Skin of body (tissue), 2 donors: Measurements from ENCODE around the gene NRIP2. TPM values are rescaled to one million over a fixed set of nuclear protein-coding genes. Genes with fewer than 3 reads are reported as not detected.

Experiments used
- DNase-seq: peaks from one replicate; lab custom pipeline; 2025; lab: John Stamatoyannopoulos, UW
- total RNA-seq: library from RNA; depleted of rRNA; stranded (reverse); fragments of >200 nt; gene quantifications from one replicate; pipeline ENCODE4 v1.2.3, GENCODE V29; 2014

The NRIP2 gene
- total RNA-seq, 1 donor from 2014 or later, result 0.79 TPM

- no peak for DNase-seq
These were observed 23.0 kb downstream of the NRIP2 start for GRCh38 chr12:2811801-2812200.

- no peak for DNase-seq
These were observed 28.1 kb downstream of the NRIP2 start for GRCh38 chr12:2806700-2807099.

GRCh38 chr12:2805143-2805520, 29.7 kb downstream of the NRIP2 start:
- no peak for DNase-seq

DNA sequence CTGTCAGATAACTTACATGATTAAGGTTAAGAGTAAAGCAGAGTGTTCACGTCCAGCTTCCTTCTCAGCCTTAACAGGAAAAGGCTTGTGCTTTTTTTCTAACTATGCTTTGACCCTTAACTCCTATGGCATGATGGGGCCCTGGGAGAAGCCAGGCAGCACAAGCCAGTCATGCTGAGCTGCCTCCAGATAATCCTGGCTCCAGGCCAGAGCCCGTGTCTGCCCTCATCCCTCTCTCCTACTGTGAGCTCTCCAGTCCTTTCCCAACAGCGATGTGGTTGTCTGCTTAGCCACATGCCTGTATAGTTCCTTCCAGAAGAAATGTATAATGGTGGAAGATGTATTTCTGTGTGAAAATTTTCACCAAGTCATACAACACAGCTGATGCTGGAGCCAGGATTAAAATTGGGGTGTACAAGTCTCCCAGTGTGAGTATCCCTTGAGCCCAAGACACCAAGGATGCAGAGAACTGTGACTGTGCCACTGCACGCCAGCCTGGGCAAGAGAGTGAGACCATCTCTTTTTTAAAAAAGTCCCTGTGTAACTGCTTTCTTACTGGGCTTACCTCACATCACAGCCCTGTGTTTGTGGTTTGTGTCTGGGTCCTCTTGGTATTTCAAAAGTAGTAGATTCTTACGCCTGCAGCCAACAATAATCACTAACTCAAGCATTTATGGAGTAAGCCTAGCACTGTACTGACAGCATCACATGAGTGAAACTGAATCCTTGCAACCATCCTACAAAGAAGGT, 30.3 kb downstream of the NRIP2 start:
- DNase-seq, result no peak

- DNase-seq, result no peak
These were observed 31.0 kb downstream of the NRIP2 start for GRCh38 chr12:2803635-2804392.

DNA sequence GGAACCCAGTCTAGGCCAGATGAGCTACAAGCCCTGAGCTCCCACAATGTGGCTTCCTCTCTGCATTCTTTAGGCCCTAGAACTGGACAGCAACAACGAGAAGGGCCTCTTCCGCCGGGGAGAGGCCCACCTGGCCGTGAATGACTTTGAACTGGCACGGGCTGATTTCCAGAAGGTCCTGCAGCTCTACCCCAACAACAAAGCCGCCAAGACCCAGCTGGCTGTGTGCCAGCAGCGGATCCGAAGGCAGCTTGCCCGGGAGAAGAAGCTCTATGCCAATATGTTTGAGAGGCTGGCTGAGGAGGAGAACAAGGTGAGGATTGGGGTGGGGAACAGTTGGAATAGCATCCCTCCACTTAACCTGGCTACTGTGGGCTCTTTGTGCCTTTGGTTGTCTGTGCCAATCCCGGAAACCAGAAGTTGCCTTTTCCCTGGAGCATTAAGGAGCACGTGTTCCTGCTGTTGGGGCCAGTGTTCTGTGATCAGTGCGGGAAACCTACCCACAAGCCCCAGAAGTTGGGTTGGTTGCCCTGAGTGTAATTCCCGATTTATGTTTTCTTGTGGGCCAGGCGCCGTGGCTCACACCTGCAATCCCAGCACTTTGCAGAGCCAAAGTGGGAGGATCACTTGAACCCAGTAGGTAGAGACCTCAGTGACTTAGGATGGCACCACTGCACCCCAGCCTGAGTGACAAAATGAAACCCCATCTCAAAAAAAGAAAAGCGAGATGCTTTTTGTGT, 33.6 kb downstream of the NRIP2 start:
- DNase-seq, result no peak

DNA sequence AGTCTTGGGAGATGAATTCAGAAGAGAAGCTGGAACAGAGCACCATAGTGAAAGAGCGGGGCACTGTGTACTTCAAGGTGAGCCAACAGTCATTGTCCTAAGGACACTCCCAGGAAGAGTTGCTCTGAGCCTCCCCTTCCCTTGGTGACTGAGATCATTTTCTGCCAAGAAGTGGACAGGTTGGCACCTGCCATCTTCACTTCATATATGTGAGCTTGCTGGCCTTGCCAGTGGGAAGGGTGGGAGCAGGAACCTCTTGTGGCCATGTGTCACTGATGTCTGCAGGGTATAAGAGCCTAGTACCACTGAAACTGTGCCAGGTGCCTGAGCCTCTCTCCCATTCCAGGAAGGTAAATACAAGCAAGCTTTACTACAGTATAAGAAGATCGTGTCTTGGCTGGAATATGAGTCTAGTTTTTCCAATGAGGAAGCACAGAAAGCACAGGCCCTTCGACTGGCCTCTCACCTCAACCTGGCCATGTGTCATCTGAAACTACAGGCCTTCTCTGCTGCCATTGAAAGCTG, 34.7 kb downstream of the NRIP2 start:
- DNase-seq, result no peak

GRCh38 chr12:2797721-2798418, 37.0 kb downstream of the NRIP2 start:
- no peak for DNase-seq

GRCh38 chr12:2796187-2796666, 38.6 kb downstream of the NRIP2 start:
- no peak for DNase-seq

DNA sequence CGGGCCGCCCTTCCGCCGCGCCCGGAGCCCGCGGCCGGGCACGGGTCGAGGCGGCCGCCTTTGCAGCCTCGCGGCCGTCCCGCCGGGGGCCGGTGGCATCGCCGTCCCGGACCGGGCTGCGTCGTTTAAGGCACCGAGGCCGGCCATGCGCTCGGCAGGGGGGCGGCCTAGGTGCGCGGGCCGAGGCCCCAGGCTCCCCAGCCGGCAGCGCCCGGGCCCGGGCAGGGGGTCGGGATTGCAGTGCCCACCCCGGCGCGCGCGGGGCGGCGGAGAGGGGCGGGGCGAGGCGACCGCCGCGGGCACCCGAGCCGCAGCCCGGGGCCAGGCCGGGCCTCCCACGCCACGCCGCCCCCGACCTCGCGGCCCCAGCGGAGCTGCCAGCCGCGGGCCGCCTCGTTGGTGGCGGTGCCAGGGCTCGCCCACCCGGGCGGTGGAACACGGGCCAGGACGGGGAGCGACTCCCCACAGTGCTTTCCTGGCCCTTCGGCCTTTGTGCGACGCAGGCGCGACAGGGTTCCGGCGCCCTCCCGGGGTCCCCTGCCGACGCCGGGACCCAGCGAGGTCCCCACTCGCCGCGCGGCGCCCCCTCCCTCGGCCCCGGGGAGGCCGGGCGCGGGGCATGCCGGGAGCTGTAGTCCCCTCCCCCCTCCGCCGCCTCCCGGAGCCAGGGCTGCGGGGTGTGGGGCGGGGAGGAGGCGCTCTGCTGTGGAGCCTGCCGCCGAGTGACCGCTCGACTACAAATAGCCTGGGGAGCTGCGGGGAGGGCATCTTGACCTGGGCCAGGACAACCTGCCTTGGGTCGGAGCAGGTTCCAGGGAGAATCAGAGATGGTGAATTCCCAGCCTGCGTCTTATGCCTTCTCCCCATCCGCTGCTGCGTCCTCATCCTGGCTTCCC, 39.3 kb downstream of the NRIP2 start:
- peak; percentile 19 for DNase-seq

DNA sequence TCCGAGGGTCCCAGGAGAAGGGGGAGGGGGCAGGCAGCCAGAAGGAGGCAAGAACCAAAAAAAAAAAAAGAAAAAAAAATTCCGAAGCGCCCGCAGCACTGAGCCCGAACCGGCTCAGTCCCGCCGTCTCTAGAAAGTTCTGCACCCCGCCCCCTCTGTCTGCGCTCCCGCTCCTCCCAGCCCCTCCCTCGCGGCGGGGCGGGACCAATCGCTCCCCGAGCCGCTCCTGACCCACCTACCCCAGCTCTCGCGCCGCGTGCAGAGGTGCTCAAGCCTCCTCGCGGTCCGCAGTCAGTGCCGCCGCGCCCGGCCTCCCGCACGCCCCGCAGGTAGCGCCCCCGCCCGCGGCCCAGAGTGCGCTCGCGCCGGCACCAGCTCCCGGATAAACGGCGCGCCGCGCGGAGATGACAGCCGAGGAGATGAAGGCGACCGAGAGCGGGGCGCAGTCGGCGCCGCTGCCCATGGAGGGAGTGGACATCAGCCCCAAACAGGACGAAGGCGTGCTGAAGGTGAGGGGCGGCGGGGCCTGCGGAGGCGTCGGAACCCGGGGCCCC, 40.0 kb downstream of the NRIP2 start, which contains the start of gene FKBP4:
FKBP4 (plus strand) TSS at position 235 of the 554 bp plus-strand sequence; CDS start at position 405, 170 bp downstream.
- DNase-seq, result peak; percentile 85

DNA sequence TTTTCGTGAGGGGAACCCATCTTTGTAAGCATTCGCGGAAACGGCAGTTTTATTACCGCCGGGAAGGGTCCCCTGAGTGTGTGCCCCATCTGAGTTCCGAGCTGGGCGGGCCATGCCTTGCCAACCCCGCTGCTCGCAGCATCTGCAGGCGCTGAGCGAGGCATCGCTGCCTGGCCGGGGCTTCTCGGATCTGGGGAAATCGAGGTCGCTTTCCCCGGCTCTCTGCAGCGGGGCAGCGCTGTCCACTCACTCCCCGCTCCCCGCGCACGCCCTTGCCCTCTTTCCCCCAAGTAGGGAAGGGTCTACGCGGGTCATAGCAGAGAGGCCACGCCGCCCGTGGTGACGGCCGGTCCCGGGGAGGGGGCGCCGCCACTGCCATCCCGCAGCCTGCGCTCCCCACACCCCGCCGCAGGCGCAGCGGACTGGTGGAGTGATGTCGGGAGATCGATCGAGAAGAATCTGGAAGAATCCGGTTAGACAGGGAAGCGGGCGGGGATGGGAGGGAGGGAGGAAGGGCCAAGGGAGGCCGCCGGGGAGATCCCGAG, 40.6 kb downstream of the NRIP2 start:
- DNase-seq, result no peak

- DNase-seq, result no peak
These were observed 41.3 kb downstream of the NRIP2 start for GRCh38 chr12:2793561-2793960.

GRCh38 chr12:2792671-2793500, 41.9 kb downstream of the NRIP2 start:
- DNase-seq, result no peak

DNA sequence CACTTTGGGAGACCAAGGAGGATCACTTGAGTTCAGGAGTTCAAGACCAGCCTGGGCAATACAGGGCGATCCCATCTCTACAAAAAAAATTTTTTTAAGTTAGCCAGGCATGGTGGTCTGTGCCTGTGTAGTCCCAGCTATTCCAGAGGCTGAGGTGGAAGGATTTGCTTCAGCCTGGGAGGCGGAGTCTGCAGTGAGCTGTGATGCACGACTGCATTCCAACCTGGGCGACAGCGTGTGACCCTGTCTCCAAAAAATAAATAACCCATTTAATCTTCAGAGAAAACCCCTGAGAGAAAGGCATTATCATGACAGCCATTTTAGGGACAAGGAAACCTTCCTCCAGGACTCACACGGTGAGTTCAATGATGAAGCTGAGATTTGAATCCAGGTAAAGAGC, 43.7 kb downstream of the NRIP2 start:
- no peak for DNase-seq

DNA sequence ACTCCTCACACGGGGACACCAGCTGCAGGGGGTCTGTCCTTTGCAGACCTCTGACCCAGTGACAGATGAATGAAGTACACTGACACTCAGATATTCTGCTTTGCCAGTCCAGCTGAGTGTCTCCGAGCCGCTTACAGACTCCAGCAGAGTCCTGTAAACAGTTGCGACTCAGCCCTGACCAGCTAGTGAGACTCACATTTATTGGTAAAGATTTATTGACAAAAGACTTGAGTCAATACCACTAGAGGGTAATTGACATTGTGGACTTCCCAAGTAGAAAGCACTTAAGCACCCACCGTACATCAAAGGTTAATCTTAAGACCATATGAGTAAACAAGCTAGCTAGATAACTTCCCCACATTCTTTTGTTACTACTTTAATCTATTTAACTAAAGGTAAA, 49.8 kb downstream of the NRIP2 start:
- DNase-seq, result no peak

- DNase-seq, result peak; percentile 38
These were observed 50.8 kb downstream of the NRIP2 start for GRCh38 chr12:2783936-2784600.

- DNase-seq, result no peak
These were observed 55.6 kb downstream of the NRIP2 start for GRCh38 chr12:2779281-2779680.
